Activated B cell treated with CpG ODN at 0.5 μM for 24 hours (primary cell): ENCODE results near the gene LETM1. TPM values are rescaled to one million over a fixed set of nuclear protein-coding genes. Genes with fewer than 3 reads are reported as not detected.

Source experiments
- ATAC-seq: fragments of 200-7000 bp; cut with Tn5 transposase; one replicate; pipeline ENCODE4 v1.10.0; 2021; ENCODE audit warnings: low read depth, mild to moderate bottlenecking, moderate library complexity
- CTCF ChIA-PET: fragments of 350-600 bp; sonication (Branson Sonifier 250); formaldehyde crosslinking; loops from one replicate; lab custom pipeline; 2021; ENCODE audit warnings: antibody characterized with exemption; lab: Charles Lee
- POLR2A ChIA-PET: fragments of 350-600 bp; sonication (Branson Sonifier 250); formaldehyde crosslinking; loops from one replicate; lab custom pipeline; 2021; ENCODE audit warnings: antibody characterized with exemption; lab: Charles Lee
- DNase-seq: peaks from one replicate; pipeline ENCODE4 v3.0.0; 2022
- H3K27ac Mint-ChIP-seq: one replicate; pipeline ENCODE4 v1.8.0; 2020; ENCODE audit warnings: mixed read lengths
- H3K27me3 Mint-ChIP-seq: one replicate; pipeline ENCODE4 v1.8.0; 2021; ENCODE audit warnings: mixed read lengths
- H3K36me3 Mint-ChIP-seq: one replicate; pipeline ENCODE4 v1.8.0; 2021; ENCODE audit warnings: low read depth, mixed read lengths
- H3K4me1 Mint-ChIP-seq: one replicate; pipeline ENCODE4 v1.8.0; 2021; ENCODE audit warnings: mixed read lengths
- H3K4me3 Mint-ChIP-seq: one replicate; pipeline ENCODE4 v1.8.0; 2020; ENCODE audit warnings: mild to moderate bottlenecking, mixed read lengths
- H3K9me3 Mint-ChIP-seq: one replicate; pipeline ENCODE4 v1.8.0; 2020; ENCODE audit warnings: mixed read lengths
- CTCF ChIP-seq: fragments of 200-600 bp; IDR thresholded peaks from one replicate; pipeline ENCODE4 v1.8.0; 2022; ENCODE audit warnings: antibody characterized with exemption, mild to moderate bottlenecking
- intact Hi-C: fragments of 100-400 bp; cut with micrococcal nuclease; formaldehyde crosslinking; loops from one replicate; pipeline ENCODE4 v1.15.1; 2024
- total RNA-seq: library from RNA; stranded (reverse); gene quantifications from 2 replicates; pipeline ENCODE4 v1.2.3, GENCODE V29; 2022

The LETM1 gene
- total RNA-seq, 1 donor from 2014 or later, result 60.3 TPM

GRCh38 chr4:1900624-1901023, 44.7 kb upstream of the LETM1 start:
- TF ChIP-seq CTCF, result no peak
- intact Hi-C loops, result no loop called here
- CTCF ChIA-PET, result interaction anchor here (0.9 to 6.7 kb wide), 6 partner anchors 8 to 207 kb away, joined by 3 to 87 read pairs (median 9); no protein-coding TSS in a partner anchor

GRCh38 chr4:1900087-1900433, 44.1 kb upstream of the LETM1 start:
- no peak overlapping the region for H3K4me3 Mint-ChIP-seq

More at GRCh38 chr4:1900624-1901023, 44.7 kb upstream of the LETM1 start:
- Mint-ChIP-seq H3K27me3 (no peaks in the 10 kb centered on the region), H3K36me3 (peaks cover 41% of the 10 kb centered on the region), H3K4me1 (peaks cover 6% of the 10 kb centered on the region), H3K4me3 (no peak overlapping the region), H3K27ac (no peak overlapping the region), H3K9me3 (no peaks in the 10 kb centered on the region)
- ATAC-seq, result no peak
- POLR2A ChIA-PET, result no interaction called here
- DNase-seq, result no peak

GRCh38 chr4:1899149-1900086, 43.5 kb upstream of the LETM1 start:
- no peak overlapping the region for H3K4me3 Mint-ChIP-seq
- H3K9me3 Mint-ChIP-seq, result no peaks in the 10 kb centered on the region
- POLR2A ChIA-PET, result interaction anchor here (1.6 kb wide), 1 partner anchor 12 kb away, joined by 3 read pairs; no protein-coding TSS in a partner anchor
- DNase-seq (peak; percentile 44), ATAC-seq (peak; percentile 95)
- peak; percentile 67 for TF ChIP-seq CTCF
- peaks cover 37% of the 10 kb centered on the region for H3K36me3 Mint-ChIP-seq
- intact Hi-C loops, result loop anchor here (1.0 kb wide), 6 partner anchors 28 to 206 kb away; partner anchors contain the start of genes LETM1 and NSD2
- peaks cover 6% of the 10 kb centered on the region for H3K4me1 Mint-ChIP-seq
- CTCF ChIA-PET, result interaction anchor here (0.8 to 6.7 kb wide), 18 partner anchors 9 to 206 kb away, joined by 3 to 87 read pairs (median 4); no protein-coding TSS in a partner anchor
- H3K27ac Mint-ChIP-seq, result no peak overlapping the region
- no peaks in the 10 kb centered on the region for H3K27me3 Mint-ChIP-seq

More at GRCh38 chr4:1900087-1900433, 44.1 kb upstream of the LETM1 start:
- no peak for TF ChIP-seq CTCF
- peaks cover 6% of the 10 kb centered on the region for H3K4me1 Mint-ChIP-seq
- CTCF ChIA-PET, result interaction anchor here (0.8 to 6.7 kb wide), 14 partner anchors 8 to 207 kb away, joined by 3 to 87 read pairs (median 4); no protein-coding TSS in a partner anchor
- H3K36me3 Mint-ChIP-seq, result peaks cover 39% of the 10 kb centered on the region
- H3K27me3 Mint-ChIP-seq, result no peaks in the 10 kb centered on the region
- no peaks in the 10 kb centered on the region for H3K9me3 Mint-ChIP-seq
- POLR2A ChIA-PET, result interaction anchor here (1.6 kb wide), 1 partner anchor 13 kb away, joined by 3 read pairs; no protein-coding TSS in a partner anchor
- DNase-seq (no peak), ATAC-seq (no peak)
- H3K27ac Mint-ChIP-seq, result no peak overlapping the region
- intact Hi-C loops, result no loop called here

GRCh38 chr4:1898681-1899080, 42.7 kb upstream of the LETM1 start:
- ATAC-seq (no peak), DNase-seq (no peak)
- intact Hi-C loops, result loop anchor here (1.0 kb wide), 6 partner anchors 27 to 205 kb away; partner anchors contain the start of genes LETM1 and NSD2
- Mint-ChIP-seq H3K27ac (no peak overlapping the region), H3K36me3 (peaks cover 31% of the 10 kb centered on the region), H3K9me3 (no peaks in the 10 kb centered on the region), H3K4me1 (peaks cover 6% of the 10 kb centered on the region), H3K4me3 (no peak overlapping the region), H3K27me3 (no peaks in the 10 kb centered on the region)
- ChIA-PET POLR2A (interaction anchor here (1.6 kb wide), 1 partner anchor 11 kb away, joined by 3 read pairs; no protein-coding TSS in a partner anchor), CTCF (interaction anchor here (1.5 to 6.7 kb wide), 8 partner anchors 10 to 205 kb away, joined by 3 to 87 read pairs (median 5); no protein-coding TSS in a partner anchor)
- no peak for TF ChIP-seq CTCF
